ENCODE data around the gene PTPRD.

Gene PTPRD

DNA sequence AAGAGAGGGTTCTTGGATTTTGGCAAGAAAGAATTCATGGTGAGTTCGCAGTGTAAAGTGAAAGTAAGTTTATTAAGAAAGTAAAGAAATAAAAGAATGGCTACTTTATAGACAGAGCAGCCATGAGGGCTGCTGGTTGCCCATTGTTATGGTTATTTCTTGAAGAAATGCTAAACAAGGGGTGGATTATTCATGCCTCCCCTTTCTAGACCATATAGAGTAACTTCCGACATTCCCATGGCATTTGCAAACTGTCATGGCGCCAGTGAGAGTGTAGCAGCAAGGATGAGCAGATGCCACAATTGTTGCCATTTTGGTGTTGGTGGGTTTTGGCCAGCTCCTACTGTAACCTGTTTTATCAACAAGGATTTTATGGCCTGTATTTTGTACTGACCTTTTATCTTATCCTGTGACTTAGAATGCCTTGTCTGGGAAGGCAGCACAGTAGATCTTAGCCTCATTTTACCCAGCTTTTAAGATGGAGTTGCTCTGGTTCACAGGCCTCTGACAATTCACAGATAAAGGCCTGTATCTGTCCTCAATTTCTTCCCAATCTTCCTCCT, 1787.1 kb downstream of the PTPRD start:
- Histone ChIP-seq H4K20me1 (ENCODE audit: insufficient read depth) (no peaks in the 10 kb centered on the region), H3K4me1 (ENCODE audit: low read depth, poor library complexity, severe bottlenecking) (peaks cover 34% of the 10 kb centered on the region), H3K27me3 (ENCODE audit: insufficient read depth, low read depth) (no peaks in the 10 kb centered on the region), H3K4me3 (IDR thresholded peaks at IDR 0.05; ENCODE audit: insufficient read depth, low read depth, low read length) (no peak overlapping the region), H2AFZ (ENCODE audit: low read depth) (no peak overlapping the region), H3K36me3 (ENCODE audit: insufficient read depth) (no peaks in the 10 kb centered on the region), H3K79me2 (ENCODE audit: insufficient read depth, low read depth) (no peaks in the 10 kb centered on the region), H3K9ac (no peak overlapping the region), H3K4me2 (no peak overlapping the region), H3K27ac (no peak overlapping the region)
- TF ChIP-seq, protein P1, sequence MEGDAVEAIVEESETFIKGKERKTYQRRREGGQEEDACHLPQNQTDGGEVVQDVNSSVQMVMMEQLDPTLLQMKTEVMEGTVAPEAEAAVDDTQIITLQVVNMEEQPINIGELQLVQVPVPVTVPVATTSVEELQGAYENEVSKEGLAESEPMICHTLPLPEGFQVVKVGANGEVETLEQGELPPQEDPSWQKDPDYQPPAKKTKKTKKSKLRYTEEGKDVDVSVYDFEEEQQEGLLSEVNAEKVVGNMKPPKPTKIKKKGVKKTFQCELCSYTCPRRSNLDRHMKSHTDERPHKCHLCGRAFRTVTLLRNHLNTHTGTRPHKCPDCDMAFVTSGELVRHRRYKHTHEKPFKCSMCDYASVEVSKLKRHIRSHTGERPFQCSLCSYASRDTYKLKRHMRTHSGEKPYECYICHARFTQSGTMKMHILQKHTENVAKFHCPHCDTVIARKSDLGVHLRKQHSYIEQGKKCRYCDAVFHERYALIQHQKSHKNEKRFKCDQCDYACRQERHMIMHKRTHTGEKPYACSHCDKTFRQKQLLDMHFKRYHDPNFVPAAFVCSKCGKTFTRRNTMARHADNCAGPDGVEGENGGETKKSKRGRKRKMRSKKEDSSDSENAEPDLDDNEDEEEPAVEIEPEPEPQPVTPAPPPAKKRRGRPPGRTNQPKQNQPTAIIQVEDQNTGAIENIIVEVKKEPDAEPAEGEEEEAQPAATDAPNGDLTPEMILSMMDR (conservative IDR thresholded peaks at IDR 0.05; ENCODE audit: low read depth, low read length): no peak

DNA sequence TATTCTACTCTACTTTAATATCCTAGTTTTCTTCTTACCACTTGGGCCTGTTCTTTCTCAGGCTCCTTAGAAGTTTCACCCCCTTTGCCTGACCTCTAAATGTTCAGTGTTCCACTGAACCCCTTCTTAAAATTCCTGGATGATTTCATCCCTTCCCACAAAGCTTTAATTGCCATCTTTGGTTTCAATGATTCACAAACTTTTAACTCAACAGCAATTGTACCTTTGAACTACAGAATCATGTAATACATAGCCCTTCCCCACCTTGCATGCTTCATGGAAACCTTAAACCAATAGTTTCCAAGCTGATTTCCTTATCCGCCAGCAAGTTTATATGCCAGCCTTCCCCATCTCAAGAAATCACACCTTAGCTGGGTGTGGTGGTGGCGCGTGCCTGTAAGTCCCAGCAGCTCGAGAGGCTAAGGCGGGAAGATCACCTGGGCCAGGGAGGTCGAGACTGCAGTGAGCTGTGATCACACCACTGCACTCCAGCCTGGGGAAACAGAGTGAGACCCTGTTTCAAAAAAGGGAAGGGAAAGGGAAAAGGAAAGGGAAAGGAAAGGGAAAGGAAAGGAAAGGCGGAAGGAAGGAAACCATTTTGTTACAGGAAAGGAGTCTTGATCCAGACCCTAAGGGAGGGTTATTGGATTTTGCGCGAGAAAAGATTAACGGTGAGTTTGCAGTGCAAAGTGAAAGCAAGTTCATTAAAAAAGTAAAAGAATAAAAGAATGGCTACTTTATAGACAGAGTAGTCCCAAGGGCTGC, 1789.5 kb downstream of the PTPRD start:
- TF ChIP-seq, protein P1 (conservative IDR thresholded peaks at IDR 0.05; ENCODE audit: low read depth, low read length): no peak
- H3K4me2 ChIP-seq: no peak overlapping the region
- no peak overlapping the region for H3K4me3 ChIP-seq (IDR thresholded peaks at IDR 0.05; ENCODE audit: insufficient read depth, low read depth, low read length)

DNA sequence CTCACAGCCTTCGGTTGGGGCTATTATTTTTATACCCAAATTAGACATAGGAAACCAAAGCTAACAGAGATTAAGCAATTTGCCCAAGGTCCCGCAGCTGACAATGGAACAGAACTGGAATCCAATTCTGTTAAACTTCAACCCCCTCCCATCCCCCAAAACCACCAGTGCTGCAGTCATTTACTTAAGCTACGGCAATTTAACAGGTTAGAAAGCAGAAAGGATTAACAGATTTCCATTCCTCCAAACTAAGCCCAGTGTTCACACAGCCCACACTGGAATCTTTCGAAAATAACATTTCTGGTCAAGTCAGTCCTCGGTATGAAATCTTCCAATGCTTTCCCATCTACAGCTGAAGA, 1790.2 kb downstream of the PTPRD start:
- no peak overlapping the region for H3K4me2 ChIP-seq
- TF ChIP-seq, protein P1 (conservative IDR thresholded peaks at IDR 0.05; ENCODE audit: low read depth, low read length): no peak
- H4K20me1 ChIP-seq (ENCODE audit: insufficient read depth): no peaks in the 10 kb centered on the region
- H3K27ac ChIP-seq: no peak overlapping the region; the same call in 1 of the 2 replicates
- no peak overlapping the region for H3K9ac ChIP-seq
- peaks cover 34% of the 10 kb centered on the region for H3K4me1 ChIP-seq (ENCODE audit: low read depth, poor library complexity, severe bottlenecking)
- no peak overlapping the region for H3K4me3 ChIP-seq (IDR thresholded peaks at IDR 0.05; ENCODE audit: insufficient read depth, low read depth, low read length)
- H3K27me3 ChIP-seq (ENCODE audit: insufficient read depth, low read depth): no peaks in the 10 kb centered on the region
- no peaks in the 10 kb centered on the region for H3K36me3 ChIP-seq (ENCODE audit: insufficient read depth)
- no peaks in the 10 kb centered on the region for H3K79me2 ChIP-seq (ENCODE audit: insufficient read depth, low read depth)
- no peak overlapping the region for H2AFZ ChIP-seq (ENCODE audit: low read depth)

More for the DNA sequence above, 1789.5 kb downstream of the PTPRD start:
- H3K27ac ChIP-seq: no peak overlapping the region
- no peak overlapping the region for H2AFZ ChIP-seq (ENCODE audit: low read depth)
- H3K4me1 ChIP-seq (ENCODE audit: low read depth, poor library complexity, severe bottlenecking): peaks cover 34% of the 10 kb centered on the region
- no peaks in the 10 kb centered on the region for H3K79me2 ChIP-seq (ENCODE audit: insufficient read depth, low read depth)
- H3K27me3 ChIP-seq (ENCODE audit: insufficient read depth, low read depth): no peaks in the 10 kb centered on the region
- no peaks in the 10 kb centered on the region for H3K36me3 ChIP-seq (ENCODE audit: insufficient read depth)
- H3K9ac ChIP-seq: no peak overlapping the region
- H4K20me1 ChIP-seq (ENCODE audit: insufficient read depth): no peaks in the 10 kb centered on the region

DNA sequence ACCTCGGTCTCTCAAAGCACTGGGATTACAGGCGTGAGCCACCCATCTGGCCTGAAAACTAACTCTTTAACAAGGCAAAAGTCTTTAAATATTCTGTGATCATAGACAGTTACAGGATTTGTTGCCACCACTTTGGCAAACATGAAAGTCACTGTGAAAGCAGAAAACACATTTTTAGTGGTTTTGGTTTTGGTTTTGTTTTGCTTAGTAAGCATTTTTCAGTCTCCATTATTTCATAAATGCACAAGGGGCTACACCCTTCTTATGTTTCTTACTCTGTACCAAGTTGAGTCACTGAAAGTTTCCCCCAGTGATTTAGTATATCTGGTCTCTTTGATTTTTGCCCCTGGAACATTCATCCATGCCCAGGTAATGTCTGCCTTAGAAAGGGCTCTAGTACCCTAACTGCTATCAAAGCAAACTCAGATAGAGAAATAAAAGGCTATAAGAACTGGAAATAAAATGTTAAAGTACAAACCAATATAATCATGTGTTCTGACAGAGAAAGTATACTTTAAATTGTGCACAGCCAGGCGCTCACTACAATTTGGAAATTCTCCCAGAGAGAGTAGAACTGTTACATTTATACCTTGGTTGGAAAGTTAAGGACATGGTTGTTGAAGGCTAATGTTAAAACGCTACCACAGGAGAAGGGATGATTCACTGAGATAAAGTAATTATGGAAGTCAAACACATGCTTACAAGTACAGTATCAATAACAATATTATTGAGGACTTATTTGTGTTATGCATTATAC, 1790.7 kb downstream of the PTPRD start:
- TF ChIP-seq, protein P1 (conservative IDR thresholded peaks at IDR 0.05; ENCODE audit: low read depth, low read length): no peak
- Histone ChIP-seq H3K79me2 (ENCODE audit: insufficient read depth, low read depth) (no peaks in the 10 kb centered on the region), H3K27me3 (ENCODE audit: insufficient read depth, low read depth) (no peaks in the 10 kb centered on the region), H3K9ac (peak overlapping the region; percentile 66; the same call in 1 of the 2 replicates), H3K27ac (peak overlapping the region; percentile 94), H3K4me1 (ENCODE audit: low read depth, poor library complexity, severe bottlenecking) (peaks cover 34% of the 10 kb centered on the region), H2AFZ (ENCODE audit: low read depth) (peak overlapping the region; percentile 59; the same call in 1 of the 2 replicates), H3K4me2 (peak overlapping the region; percentile 60; the same call in 1 of the 2 replicates), H3K36me3 (ENCODE audit: insufficient read depth) (no peaks in the 10 kb centered on the region), H3K4me3 (IDR thresholded peaks at IDR 0.05; ENCODE audit: insufficient read depth, low read depth, low read length) (no peak overlapping the region), H4K20me1 (ENCODE audit: insufficient read depth) (no peaks in the 10 kb centered on the region)

Measured in KMS-11 (cell line).